Lung (tissue), 12 donors: ENCODE results near the gene DYRK1A. TPM values are rescaled to one million over a fixed set of nuclear protein-coding genes. Genes with fewer than 3 reads are reported as not detected.
"Not testable (repeated sequence)": the region's sequence is repeated elsewhere in the genome, so short reads cannot be mapped to it uniquely, and the experiment has no call there.

Experiments
- ATAC-seq: fragments of 200-7000 bp; cut with Tn5 transposase; one replicate; pipeline ENCODE4 v1.9.1; 2020; ENCODE audit warnings: moderate number of reproducible peaks; ENCODE audit not compliant: insufficient read depth, low FRiP score
- DNase-seq, 3 donors: peaks; one replicate each; pipeline ENCODE4 v3.0.0-alpha.2; 2013 to 2017
- H3K27ac ChIP-seq, 2 donors: one replicate each; pipeline ENCODE4 v1.5.1; 2013; ENCODE audit warnings: mild to moderate bottlenecking in 2 of 2, moderate library complexity in 2 of 2, control low read depth in 1 of 2, inconsistent platforms in 1 of 2, low read depth in 1 of 2, low read length in 1 of 2
- H3K27me3 ChIP-seq, 3 donors: one replicate each; pipeline ENCODE4 v1.5.1; 2013; ENCODE audit warnings: low read length in 2 of 3; ENCODE audit not compliant: control insufficient read depth in 3 of 3, insufficient read depth in 3 of 3
- H3K36me3 ChIP-seq, 4 donors: one replicate each; pipeline ENCODE4 v1.5.1; 2013; ENCODE audit warnings: low read length in 4 of 4, mild to moderate bottlenecking in 1 of 4, moderate library complexity in 1 of 4; ENCODE audit not compliant: control insufficient read depth in 4 of 4, insufficient read depth in 4 of 4
- H3K4me1 ChIP-seq, 5 donors: one replicate each; pipeline ENCODE4 v1.5.1; 2013; ENCODE audit warnings: low read length in 5 of 5, mild to moderate bottlenecking in 2 of 5, moderate library complexity in 1 of 5; ENCODE audit not compliant: control insufficient read depth in 5 of 5, insufficient read depth in 5 of 5
- H3K4me3 ChIP-seq: one replicate; pipeline ENCODE4 v1.5.1; 2013; ENCODE audit warnings: mild to moderate bottlenecking, control low read depth, moderate library complexity
- H3K9ac ChIP-seq, 2 donors: one replicate each; pipeline ENCODE4 v1.5.1; 2013; ENCODE audit warnings: low read length in 2 of 2, control low read depth in 1 of 2; ENCODE audit not compliant: insufficient read depth in 1 of 2
- H3K9me3 ChIP-seq, 4 donors: one replicate each; pipeline ENCODE4 v1.5.1; 2013; ENCODE audit warnings: low read length in 3 of 4, mild to moderate bottlenecking in 1 of 4, moderate library complexity in 1 of 4; ENCODE audit not compliant: control insufficient read depth in 4 of 4, insufficient read depth in 3 of 4
- WGBS, 2 donors: extraction: QIAGEN DNeasy Blood & Tissue Kit; methylation state at CpG; one replicate each; pipeline ENCODE4 v1.1.7; 2013; 5-methylcytosine and 5-hydroxymethylcytosine counted together
- polyA plus RNA-seq, 2 donors: library from polyadenylated mRNA; stranded (reverse); fragments of 200-250 nt; gene quantifications; one replicate each; pipeline ENCODE4 v1.2.1, GENCODE V29; 2013
- total RNA-seq, 2 donors: library from RNA; depleted of rRNA in 1 of 2; stranded (reverse); fragments of >200 nt in 1 of 2; gene quantifications; one replicate each; pipeline ENCODE4 v1.2.1, GENCODE V29; 2014 to 2021
- TF ChIP-seq, protein P1 (sequence below): IDR thresholded peaks from 2 replicates; pipeline ENCODE4 v1.5.1; 2012; ENCODE audit warnings: mild to moderate bottlenecking; ENCODE audit errors: control extremely low read depth, extremely low read depth
- donor health status: control.
- donor health status: control.
- donor health status: Bipolar disorder and iron deficiency.
- donor health status: healthy.
- donor health status: DM: yes; HTN: yes; CAD: no.

DYRK1A gene
- total and polyA plus RNA-seq, 4 donors: 22.1 to 149 (median 43.3) TPM

- Histone ChIP-seq H3K9ac (no peak overlapping the region), H3K4me3 (no peak overlapping the region), H3K27me3 (no peaks in the 10 kb centered on the region), H3K36me3 (no peaks in the 10 kb centered on the region), H3K4me1 (peaks cover 2 to 30% (median 10%) of the 10 kb centered on the region in 5 donors), H3K27ac (no peak overlapping the region), H3K9me3 (no peaks in the 10 kb centered on the region)
- DNase-seq: no peak
- ATAC-seq: no peak
- WGBS, 2 donors: 32 to 36% methylated on average over 2 of the region's 2 CpGs
- TF ChIP-seq, protein P1, sequence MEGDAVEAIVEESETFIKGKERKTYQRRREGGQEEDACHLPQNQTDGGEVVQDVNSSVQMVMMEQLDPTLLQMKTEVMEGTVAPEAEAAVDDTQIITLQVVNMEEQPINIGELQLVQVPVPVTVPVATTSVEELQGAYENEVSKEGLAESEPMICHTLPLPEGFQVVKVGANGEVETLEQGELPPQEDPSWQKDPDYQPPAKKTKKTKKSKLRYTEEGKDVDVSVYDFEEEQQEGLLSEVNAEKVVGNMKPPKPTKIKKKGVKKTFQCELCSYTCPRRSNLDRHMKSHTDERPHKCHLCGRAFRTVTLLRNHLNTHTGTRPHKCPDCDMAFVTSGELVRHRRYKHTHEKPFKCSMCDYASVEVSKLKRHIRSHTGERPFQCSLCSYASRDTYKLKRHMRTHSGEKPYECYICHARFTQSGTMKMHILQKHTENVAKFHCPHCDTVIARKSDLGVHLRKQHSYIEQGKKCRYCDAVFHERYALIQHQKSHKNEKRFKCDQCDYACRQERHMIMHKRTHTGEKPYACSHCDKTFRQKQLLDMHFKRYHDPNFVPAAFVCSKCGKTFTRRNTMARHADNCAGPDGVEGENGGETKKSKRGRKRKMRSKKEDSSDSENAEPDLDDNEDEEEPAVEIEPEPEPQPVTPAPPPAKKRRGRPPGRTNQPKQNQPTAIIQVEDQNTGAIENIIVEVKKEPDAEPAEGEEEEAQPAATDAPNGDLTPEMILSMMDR: no peak
These were observed 181.1 kb downstream of the DYRK1A start for GRCh38 chr21:37547615-37548200.

DNA sequence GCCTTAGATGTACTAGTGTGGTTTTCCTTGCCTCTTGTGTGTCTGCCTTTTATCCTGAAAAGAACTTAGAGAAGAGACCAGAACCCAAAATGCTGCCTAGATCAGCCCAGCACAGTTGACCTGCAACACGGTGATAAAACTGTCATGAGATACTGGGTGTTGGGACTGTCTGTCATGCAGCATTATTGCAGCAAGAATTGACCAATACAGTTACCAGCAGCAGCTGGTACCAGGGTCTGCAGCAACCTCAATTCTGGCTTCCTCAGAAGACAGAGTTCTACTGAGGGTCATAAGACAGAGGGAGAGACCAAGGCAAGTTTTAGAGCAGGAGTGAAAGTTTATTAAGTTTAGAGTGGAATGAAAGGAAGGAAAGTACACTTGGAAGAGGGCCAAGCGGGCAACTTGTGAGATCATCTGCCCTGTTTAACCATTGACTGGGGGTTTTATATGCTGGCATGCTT lies 182.0 kb downstream of the DYRK1A start:
- no peak for DNase-seq
- Histone ChIP-seq H3K36me3 (no peaks in the 10 kb centered on the region), H3K9me3 (no peaks in the 10 kb centered on the region), H3K27me3 (no peaks in the 10 kb centered on the region), H3K27ac (no peak overlapping the region), H3K4me3 (no peak overlapping the region), H3K9ac (no peak overlapping the region), H3K4me1 (peaks cover 2 to 30% (median 10%) of the 10 kb centered on the region in 5 donors)
- 62 to 69% methylated on average over 2 of the region's 2 CpGs for WGBS, 2 donors
- TF ChIP-seq, protein P1: no peak
- no peak for ATAC-seq

GRCh38 chr21:37549730-37550129 lies 183.2 kb downstream of the DYRK1A start:
- not testable (repeated sequence) for ATAC-seq, H3K9me3 ChIP-seq, H3K4me3 ChIP-seq, H3K27me3 ChIP-seq, H3K36me3 ChIP-seq, DNase-seq, H3K27ac ChIP-seq, H3K9ac ChIP-seq
- 95 to 97% methylated on average over 4 of the region's 4 CpGs for WGBS, 2 donors
- peaks cover 2 to 30% (median 10%) of the 10 kb centered on the region in 5 donors for H3K4me1 ChIP-seq

- no peak for DNase-seq
- H3K9me3 ChIP-seq: no peaks in the 10 kb centered on the region
- no peak for ATAC-seq
- no peak overlapping the region for H3K4me3 ChIP-seq
- 85 to 90% methylated on average over 9 of the region's 9 CpGs for WGBS, 2 donors
- TF ChIP-seq, protein P1: no peak
- H3K27ac ChIP-seq: no peak overlapping the region
- no peak overlapping the region for H3K9ac ChIP-seq
- no peaks in the 10 kb centered on the region for H3K36me3 ChIP-seq
- peaks cover 2 to 30% (median 10%) of the 10 kb centered on the region in 5 donors for H3K4me1 ChIP-seq
- no peaks in the 10 kb centered on the region for H3K27me3 ChIP-seq
These were observed 183.6 kb downstream of the DYRK1A start for GRCh38 chr21:37550157-37550556.
